Suprapubic skin (tissue), 4 donors: ENCODE data around the gene AGBL1. TPM values are rescaled to one million over a fixed set of nuclear protein-coding genes. Genes with fewer than 3 reads are reported as not detected.

ENCODE experiments used
- DNase-seq, 2 donors: peaks; one replicate each; pipeline ENCODE4 v3.0.0-alpha.2; 2019; ENCODE audit warnings: low spot score in 2 of 2
- H3K27ac ChIP-seq: fragments of 200-600 bp; sonication (generic); one replicate; pipeline ENCODE4 v1.5.1; 2019
- H3K27me3 ChIP-seq: fragments of 200-600 bp; sonication (generic); one replicate; pipeline ENCODE4 v1.5.1; 2019
- H3K36me3 ChIP-seq: fragments of 200-600 bp; sonication (generic); one replicate; pipeline ENCODE4 v1.5.1; 2019
- H3K4me1 ChIP-seq: fragments of 200-600 bp; sonication (generic); one replicate; pipeline ENCODE4 v1.5.1; 2019
- H3K4me3 ChIP-seq: fragments of 200-600 bp; sonication (generic); one replicate; pipeline ENCODE4 v1.5.1; 2019; ENCODE audit warnings: mild to moderate bottlenecking
- H3K9me3 ChIP-seq: fragments of 200-600 bp; sonication (generic); one replicate; pipeline ENCODE4 v1.5.1; 2019
- CTCF ChIP-seq, 2 donors: fragments of 200-600 bp in 1 of 2; fragments of 450-650 bp in 1 of 2; sonication (generic) in 1 of 2; IDR thresholded peaks; one replicate each; pipeline ENCODE4 v1.5.1; 2016 to 2019; ENCODE audit warnings: antibody characterized with exemption in 2 of 2, mild to moderate bottlenecking in 1 of 2, moderate library complexity in 1 of 2
- EP300 ChIP-seq: sonication (generic); formaldehyde crosslinking; IDR thresholded peaks from one replicate; pipeline ENCODE4 v1.6.1; 2017; ENCODE audit warnings: antibody characterized with exemption
- POLR2A ChIP-seq, 2 donors: fragments of 450-650 bp; IDR thresholded peaks; one replicate each; pipeline ENCODE4 v1.6.1; 2017; ENCODE audit warnings: antibody characterized with exemption in 2 of 2, mild to moderate bottlenecking in 2 of 2, moderate library complexity in 2 of 2
- POLR2AphosphoS5 ChIP-seq, 3 donors: sonication (generic); formaldehyde crosslinking; IDR thresholded peaks; one replicate each; pipeline ENCODE4 v1.6.1; 2017; ENCODE audit warnings: antibody characterized with exemption in 3 of 3
- WGBS: methylation state at CpG from one replicate; pipeline ENCODE4 v1.1.5; 2018; 5-methylcytosine and 5-hydroxymethylcytosine counted together
- total RNA-seq, 4 donors: library from RNA; depleted of rRNA; stranded (reverse); fragments of >200 nt; gene quantifications; one replicate each; pipeline ENCODE4 v1.1.0, GENCODE V29; 2016

Gene AGBL1
- total RNA-seq, 4 donors from 2014 or later, result 0.23 to 0.56 TPM; not detected in 2

- H3K27me3 ChIP-seq, result no peaks in the 10 kb centered on the region
- no peaks in the 10 kb centered on the region for H3K4me1 ChIP-seq
- H3K9me3 ChIP-seq, result no peaks in the 10 kb centered on the region
- no peak overlapping the region for H3K27ac ChIP-seq
- no peak for DNase-seq
- H3K36me3 ChIP-seq, result no peaks in the 10 kb centered on the region
- no peak overlapping the region for H3K4me3 ChIP-seq
- no peak for TF ChIP-seq POLR2A (IDR thresholded peaks at IDR 0.05)
- TF ChIP-seq POLR2AphosphoS5 (IDR thresholded peaks at IDR 0.05), result no peak
- TF ChIP-seq EP300, result no peak
- TF ChIP-seq CTCF (IDR thresholded peaks at IDR 0.05), result no peak
- WGBS, result 88% methylated on average over 7 of the region's 7 CpGs
Observed at GRCh38 chr15:86834115-86834863, 754.6 kb downstream of the AGBL1 start.

GRCh38 chr15:86837294-86838061, 757.8 kb downstream of the AGBL1 start:
- Histone ChIP-seq H3K36me3 (no peaks in the 10 kb centered on the region), H3K27me3 (no peaks in the 10 kb centered on the region), H3K4me3 (no peak overlapping the region), H3K9me3 (no peaks in the 10 kb centered on the region), H3K4me1 (no peaks in the 10 kb centered on the region), H3K27ac (no peak overlapping the region)
- 38% methylated on average over 4 of the region's 4 CpGs for WGBS
- DNase-seq, result no peak
- no peak for TF ChIP-seq POLR2A (IDR thresholded peaks at IDR 0.05)
- no peak for TF ChIP-seq CTCF (IDR thresholded peaks at IDR 0.05)
- no peak for TF ChIP-seq POLR2AphosphoS5 (IDR thresholded peaks at IDR 0.05)
- no peak for TF ChIP-seq EP300

- no peak for DNase-seq
- H3K4me1 ChIP-seq, result no peaks in the 10 kb centered on the region
- TF ChIP-seq POLR2A (IDR thresholded peaks at IDR 0.05), result no peak
- TF ChIP-seq CTCF (IDR thresholded peaks at IDR 0.05), result no peak
- TF ChIP-seq POLR2AphosphoS5 (IDR thresholded peaks at IDR 0.05), result no peak
- TF ChIP-seq EP300, result no peak
- H3K36me3 ChIP-seq, result no peaks in the 10 kb centered on the region
- H3K9me3 ChIP-seq, result no peaks in the 10 kb centered on the region
- H3K27me3 ChIP-seq, result no peaks in the 10 kb centered on the region
- H3K27ac ChIP-seq, result no peak overlapping the region
- H3K4me3 ChIP-seq, result no peak overlapping the region
- WGBS, result 77% methylated on average over 3 of the region's 3 CpGs
Observed at GRCh38 chr15:86839502-86839901, 759.8 kb downstream of the AGBL1 start.

GRCh38 chr15:86840996-86841395, 761.3 kb downstream of the AGBL1 start:
- no peak overlapping the region for H3K27ac ChIP-seq
- H3K27me3 ChIP-seq, result no peaks in the 10 kb centered on the region
- TF ChIP-seq EP300 (no peak), CTCF (IDR thresholded peaks at IDR 0.05) (no peak), POLR2A (IDR thresholded peaks at IDR 0.05) (no peak), POLR2AphosphoS5 (IDR thresholded peaks at IDR 0.05) (no peak)
- WGBS, result 45% methylated on average over 2 of the region's 2 CpGs
- no peaks in the 10 kb centered on the region for H3K4me1 ChIP-seq
- H3K4me3 ChIP-seq, result no peak overlapping the region
- H3K9me3 ChIP-seq, result no peaks in the 10 kb centered on the region
- DNase-seq, result no peak
- H3K36me3 ChIP-seq, result no peaks in the 10 kb centered on the region

- H3K27ac ChIP-seq, result no peak overlapping the region
- H3K36me3 ChIP-seq, result no peaks in the 10 kb centered on the region
- H3K9me3 ChIP-seq, result no peaks in the 10 kb centered on the region
- DNase-seq, result no peak
- H3K4me1 ChIP-seq, result no peaks in the 10 kb centered on the region
- 94% methylated on average over 1 of the region's 1 CpG for WGBS
- TF ChIP-seq CTCF (IDR thresholded peaks at IDR 0.05) (no peak), EP300 (no peak), POLR2A (IDR thresholded peaks at IDR 0.05) (no peak), POLR2AphosphoS5 (IDR thresholded peaks at IDR 0.05) (no peak)
- H3K27me3 ChIP-seq, result no peaks in the 10 kb centered on the region
- no peak overlapping the region for H3K4me3 ChIP-seq
Observed at GRCh38 chr15:86842199-86842598, 762.5 kb downstream of the AGBL1 start.
